Psoas muscle (tissue), 8 donors: Measurements from ENCODE around the gene FLII. TPM values are rescaled to one million over a fixed set of nuclear protein-coding genes. Genes with fewer than 3 reads are reported as not detected.
A peak's percentile ranks its signal among the peaks of the same experiment; 100 is the strongest.

Experiments
- ATAC-seq, 4 donors: fragments of 200-7000 bp; cut with Tn5 transposase; one replicate each; pipeline ENCODE4 v1.9.1; 2020; ENCODE audit warnings: moderate library complexity in 3 of 4, mild to moderate bottlenecking in 2 of 4
- DNase-seq, 2 donors: peaks; one replicate each; pipeline ENCODE4 v3.0.0-alpha.2; 2020
- H3K27ac ChIP-seq: fragments of 200-600 bp; one replicate; pipeline ENCODE4 v1.8.0; 2022
- H3K27me3 ChIP-seq, 3 donors: fragments of 200-600 bp in 1 of 3; one replicate each; pipeline versions ENCODE4 v1.6.1 to v1.8.0; 2013 to 2022; ENCODE audit warnings: low read length in 2 of 3, mild to moderate bottlenecking in 2 of 3, moderate library complexity in 1 of 3; ENCODE audit not compliant: insufficient read depth in 3 of 3
- H3K36me3 ChIP-seq, 2 donors: fragments of 200-600 bp in 1 of 2; one replicate each; pipeline versions ENCODE4 v1.6.1 to v1.8.0; 2013 to 2022; ENCODE audit warnings: low read depth in 1 of 2, mild to moderate bottlenecking in 1 of 2, moderate library complexity in 1 of 2; ENCODE audit not compliant: insufficient read depth in 1 of 2
- H3K4me1 ChIP-seq: fragments of 200-600 bp; one replicate; pipeline ENCODE4 v1.8.0; 2022
- H3K4me3 ChIP-seq: fragments of 200-600 bp; one replicate; pipeline ENCODE4 v1.8.0; 2022; ENCODE audit warnings: mild to moderate bottlenecking
- H3K9me3 ChIP-seq: fragments of 200-600 bp; one replicate; pipeline ENCODE4 v1.8.0; 2022
- CTCF ChIP-seq: fragments of 200-600 bp; IDR thresholded peaks from one replicate; pipeline ENCODE4 v1.8.0; 2022; ENCODE audit warnings: antibody characterized with exemption
- WGBS, 3 donors: extraction: QIAGEN DNeasy Blood & Tissue Kit; methylation state at CpG; one replicate each; pipeline versions ENCODE4 v1.1.6 to v1.1.7; 2013; 5-methylcytosine and 5-hydroxymethylcytosine counted together
- intact Hi-C, 2 donors: fragments of 100-400 bp; cut with DNase I; formaldehyde crosslinking; loops; one replicate each; pipeline versions ENCODE4 v1.11.0 to v1.14.2; 2022
- polyA plus RNA-seq, 3 donors: library from polyadenylated mRNA; stranded (reverse); fragments of 200-250 nt; gene quantifications; one replicate each; pipeline ENCODE4 v1.2.3, GENCODE V29; 2013
- total RNA-seq, 4 donors: library from RNA; stranded (reverse); fragmentation: NEBNext Ultra II Directional in 2 of 4; extraction: Animal tissue kit (Norgen Biotek cat#: 25700) in 2 of 4; gene quantifications; one replicate each; pipeline versions ENCODE4 v1.2.1 to v1.2.4, GENCODE V29; 2021 to 2023
- donor health status: healthy with polysubstance abuse.
- donor health status: DM: no; HTN: no; CAD: no; lungs with moderate emphysema.
- donor health status: Bipolar disorder and iron deficiency.
- donor health status: healthy.
- donor health status: DM: yes; HTN: yes; CAD: no.
- donor health status: DM: no; HTN: no; CAD: no.
- donor health status: DM: no; HTN: no; CAD: no.
- donor health status: DM: yes; HTN: yes; CAD: no.

The FLII gene
- total and polyA plus RNA-seq, 7 donors = 379 to 816 (median 517) TPM

- TF ChIP-seq CTCF = no peak
- WGBS, 3 donors = 59 to 78% (median 61%) methylated on average over 15 of the region's 15 CpGs
- intact Hi-C loops = no loop called here
- peaks cover 9% of the 10 kb centered on the region for H3K4me1 ChIP-seq
- no peak overlapping the region for H3K27ac ChIP-seq
- H3K36me3 ChIP-seq = peaks cover 12 to 100% of the 10 kb centered on the region in 2 donors
- H3K27me3 ChIP-seq = no peaks in the 10 kb centered on the region
- no peak for DNase-seq
- ATAC-seq = no peak
- no peaks in the 10 kb centered on the region for H3K9me3 ChIP-seq
- H3K4me3 ChIP-seq = no peak overlapping the region
Measured at GRCh38 chr17:18251204-18251603, 7.3 kb downstream of the FLII start.

GRCh38 chr17:18250708-18251107, 7.8 kb downstream of the FLII start:
- 89 to 92% (median 91%) methylated on average over 14 of the region's 14 CpGs for WGBS, 3 donors
- Histone ChIP-seq H3K27me3 (no peaks in the 10 kb centered on the region), H3K4me1 (peaks cover 4% of the 10 kb centered on the region), H3K4me3 (no peak overlapping the region), H3K9me3 (no peaks in the 10 kb centered on the region), H3K27ac (no peak overlapping the region), H3K36me3 (peaks cover 12 to 100% of the 10 kb centered on the region in 2 donors)
- DNase-seq (no peak), ATAC-seq (no peak)
- intact Hi-C loops = no loop called here
- no peak for TF ChIP-seq CTCF

GRCh38 chr17:18250259-18250658, 8.3 kb downstream of the FLII start:
- Histone ChIP-seq H3K36me3 (peaks cover 12 to 100% of the 10 kb centered on the region in 2 donors), H3K9me3 (no peaks in the 10 kb centered on the region), H3K4me1 (peaks cover 3% of the 10 kb centered on the region), H3K27ac (no peak overlapping the region), H3K4me3 (no peak overlapping the region), H3K27me3 (no peaks in the 10 kb centered on the region)
- no peak for ATAC-seq
- 77 to 89% (median 80%) methylated on average over 9 of the region's 9 CpGs for WGBS, 3 donors
- intact Hi-C loops = no loop called here
- no peak for TF ChIP-seq CTCF
- DNase-seq = no peak

- Histone ChIP-seq H3K4me1 (peaks cover 3% of the 10 kb centered on the region), H3K9me3 (no peaks in the 10 kb centered on the region), H3K4me3 (no peak overlapping the region), H3K36me3 (peaks cover 12 to 99% of the 10 kb centered on the region in 2 donors), H3K27ac (peak overlapping the region; percentile 61), H3K27me3 (no peaks in the 10 kb centered on the region)
- WGBS, 3 donors = 74 to 84% (median 81%) methylated on average over 7 of the region's 7 CpGs
- peak in 1 of 4 donors; percentile 1 for ATAC-seq
- intact Hi-C loops = no loop called here
- TF ChIP-seq CTCF = no peak
- no peak for DNase-seq
Measured at GRCh38 chr17:18248811-18249210, 9.7 kb downstream of the FLII start.

GRCh38 chr17:18248300-18248731, 10.2 kb downstream of the FLII start:
- Histone ChIP-seq H3K4me1 (peaks cover 3% of the 10 kb centered on the region), H3K27ac (peak overlapping the region; percentile 61), H3K27me3 (no peaks in the 10 kb centered on the region), H3K36me3 (peaks cover 12 to 99% of the 10 kb centered on the region in 2 donors), H3K4me3 (no peak overlapping the region), H3K9me3 (no peaks in the 10 kb centered on the region)
- DNase-seq (peak; percentile 55 to 79), ATAC-seq (peak; percentile 59 to 76 (median 66))
- 26 to 29% (median 28%) methylated on average over 9 of the region's 9 CpGs for WGBS, 3 donors
- intact Hi-C loops = no loop called here
- peak; percentile 54 for TF ChIP-seq CTCF
